ENCODE results near the gene SLC8A1. TPM values are rescaled to one million over a fixed set of nuclear protein-coding genes. Genes with fewer than 3 reads are reported as not detected.

Gene SLC8A1
- total RNA-seq, 1 experiment from 2014 or later, result 0.43 TPM

DNA sequence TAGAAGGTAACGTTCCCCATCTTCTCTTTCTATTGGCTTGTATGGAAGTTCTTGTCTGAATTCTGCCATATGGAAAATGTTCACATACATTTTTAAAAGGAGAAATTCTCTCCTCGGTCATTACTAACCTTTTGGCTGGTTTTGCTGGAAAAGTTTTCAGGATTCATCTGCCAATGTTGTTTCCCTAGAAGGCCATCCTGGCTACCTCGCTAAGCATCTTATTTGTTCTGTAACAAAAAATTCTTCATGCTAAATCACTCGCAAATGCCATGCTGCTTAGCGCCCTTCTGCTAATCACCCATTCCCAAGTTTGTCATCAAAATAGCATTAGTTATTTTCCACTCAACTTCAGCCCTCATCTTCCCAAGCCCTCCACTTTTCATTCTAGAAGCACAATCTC is 262.0 kb downstream of the SLC8A1 start:
- no peak overlapping the region for H3K4me3 Mint-ChIP-seq (ENCODE audit: unreplicated experiment)

DNA sequence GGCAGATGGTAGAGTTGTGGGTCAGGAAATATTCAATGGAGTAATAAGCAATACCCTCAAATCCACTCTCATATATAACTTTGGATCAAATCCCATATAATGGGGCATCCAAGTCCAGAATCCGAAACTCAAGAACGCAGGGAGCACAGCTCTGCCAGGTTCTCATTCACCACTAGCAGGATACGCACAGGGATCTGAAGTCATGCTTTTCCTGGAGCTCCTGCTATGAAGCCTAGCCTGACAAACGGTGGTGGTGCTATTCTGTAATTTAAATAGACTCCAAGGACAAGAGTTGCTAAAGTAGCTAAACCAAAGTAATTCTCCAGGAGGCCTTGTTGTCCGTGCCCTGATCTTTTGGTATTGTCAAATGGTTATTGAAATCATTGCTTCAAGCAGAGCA is 264.8 kb downstream of the SLC8A1 start:
- Mint-ChIP-seq H3K4me1 (ENCODE audit: low read depth, unreplicated experiment) (no peaks in the 10 kb centered on the region), H3K36me3 (ENCODE audit: insufficient read depth, unreplicated experiment) (no peaks in the 10 kb centered on the region), H3K27ac (ENCODE audit: unreplicated experiment) (no peak overlapping the region), H3K27me3 (ENCODE audit: insufficient read depth, unreplicated experiment) (peaks cover 10% of the 10 kb centered on the region), H3K4me3 (ENCODE audit: unreplicated experiment) (no peak overlapping the region), H3K9me3 (ENCODE audit: unreplicated experiment) (no peaks in the 10 kb centered on the region)
- intact Hi-C loops (cut with micrococcal nuclease; ENCODE audit: unreplicated experiment), result no loop called here
- no TSS peak for BruUV-seq (replicated peaks)
- H3K36me3 ChIP-seq (ENCODE audit: control insufficient read depth, insufficient read depth, low read length), result no peaks in the 10 kb centered on the region
- CTCF ChIA-PET, result no interaction called here
- H3K27me3 ChIP-seq (replicated peaks; ENCODE audit: control insufficient read depth, insufficient read depth, low read length), result no peaks in the 10 kb centered on the region
- H3K4me1 ChIP-seq, result no peaks in the 10 kb centered on the region
- DNase-seq, result no peak
- H3K9me3 ChIP-seq, result no peaks in the 10 kb centered on the region
- POLR2A ChIA-PET, result no interaction called here
- H3K4me3 ChIP-seq (ENCODE audit: low read depth, low read length), result no peak overlapping the region
- TF ChIP-seq, protein P1, sequence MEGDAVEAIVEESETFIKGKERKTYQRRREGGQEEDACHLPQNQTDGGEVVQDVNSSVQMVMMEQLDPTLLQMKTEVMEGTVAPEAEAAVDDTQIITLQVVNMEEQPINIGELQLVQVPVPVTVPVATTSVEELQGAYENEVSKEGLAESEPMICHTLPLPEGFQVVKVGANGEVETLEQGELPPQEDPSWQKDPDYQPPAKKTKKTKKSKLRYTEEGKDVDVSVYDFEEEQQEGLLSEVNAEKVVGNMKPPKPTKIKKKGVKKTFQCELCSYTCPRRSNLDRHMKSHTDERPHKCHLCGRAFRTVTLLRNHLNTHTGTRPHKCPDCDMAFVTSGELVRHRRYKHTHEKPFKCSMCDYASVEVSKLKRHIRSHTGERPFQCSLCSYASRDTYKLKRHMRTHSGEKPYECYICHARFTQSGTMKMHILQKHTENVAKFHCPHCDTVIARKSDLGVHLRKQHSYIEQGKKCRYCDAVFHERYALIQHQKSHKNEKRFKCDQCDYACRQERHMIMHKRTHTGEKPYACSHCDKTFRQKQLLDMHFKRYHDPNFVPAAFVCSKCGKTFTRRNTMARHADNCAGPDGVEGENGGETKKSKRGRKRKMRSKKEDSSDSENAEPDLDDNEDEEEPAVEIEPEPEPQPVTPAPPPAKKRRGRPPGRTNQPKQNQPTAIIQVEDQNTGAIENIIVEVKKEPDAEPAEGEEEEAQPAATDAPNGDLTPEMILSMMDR (IDR thresholded peaks at IDR 0.05; ENCODE audit: insufficient read depth in 1 of 2, low read depth in 1 of 2, low read length in 1 of 2, severe bottlenecking in 1 of 2, unreplicated experiment in 1 of 2), result no peak

More for the DNA sequence above, 262.0 kb downstream of the SLC8A1 start:
- POLR2A ChIA-PET, result no interaction called here
- Histone ChIP-seq H3K9me3 (no peaks in the 10 kb centered on the region), H3K4me1 (no peaks in the 10 kb centered on the region; the same call in 1 of the 2 replicates), H3K4me3 (ENCODE audit: low read depth, low read length) (no peak overlapping the region), H3K27me3 (replicated peaks; ENCODE audit: control insufficient read depth, insufficient read depth, low read length) (no peaks in the 10 kb centered on the region), H3K36me3 (ENCODE audit: control insufficient read depth, insufficient read depth, low read length) (no peaks in the 10 kb centered on the region)
- CTCF ChIA-PET, result no interaction called here
- Mint-ChIP-seq H3K27ac (ENCODE audit: unreplicated experiment) (no peak overlapping the region), H3K36me3 (ENCODE audit: insufficient read depth, unreplicated experiment) (no peaks in the 10 kb centered on the region), H3K27me3 (ENCODE audit: insufficient read depth, unreplicated experiment) (peaks cover 6% of the 10 kb centered on the region), H3K9me3 (ENCODE audit: unreplicated experiment) (no peaks in the 10 kb centered on the region), H3K4me1 (ENCODE audit: low read depth, unreplicated experiment) (no peaks in the 10 kb centered on the region)
- BruUV-seq (replicated peaks), result no TSS peak
- TF ChIP-seq, protein P1 (IDR thresholded peaks at IDR 0.05; ENCODE audit: insufficient read depth in 1 of 2, low read depth in 1 of 2, low read length in 1 of 2, severe bottlenecking in 1 of 2, unreplicated experiment in 1 of 2), result no peak
- intact Hi-C loops (cut with micrococcal nuclease; ENCODE audit: unreplicated experiment), result no loop called here
- DNase-seq, result no peak

DNA sequence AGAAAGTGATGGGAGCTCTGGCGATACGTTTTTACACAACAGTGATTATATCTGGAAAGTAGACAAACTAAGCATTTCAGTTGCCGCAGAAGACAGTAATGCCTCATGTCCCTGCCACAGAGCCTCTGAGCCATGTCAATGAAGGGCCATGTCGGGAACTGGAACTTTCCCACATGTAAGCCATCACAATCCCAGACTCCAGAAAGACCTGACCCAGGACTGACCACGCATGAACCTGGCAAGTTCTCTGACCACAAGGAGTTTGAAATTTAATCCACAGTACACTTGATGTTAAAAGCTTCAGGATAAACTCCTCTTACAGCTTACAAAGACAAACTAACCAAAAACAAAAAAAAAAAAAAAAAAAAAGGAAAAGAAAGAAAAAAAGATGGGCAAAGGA is 267.3 kb downstream of the SLC8A1 start:
- Histone ChIP-seq H3K9me3 (no peaks in the 10 kb centered on the region), H3K27me3 (replicated peaks; ENCODE audit: control insufficient read depth, insufficient read depth, low read length) (no peaks in the 10 kb centered on the region), H3K36me3 (ENCODE audit: control insufficient read depth, insufficient read depth, low read length) (no peaks in the 10 kb centered on the region), H3K4me3 (ENCODE audit: low read depth, low read length) (no peak overlapping the region), H3K4me1 (no peaks in the 10 kb centered on the region)
- Mint-ChIP-seq H3K4me3 (ENCODE audit: unreplicated experiment) (no peak overlapping the region), H3K27ac (ENCODE audit: unreplicated experiment) (no peak overlapping the region), H3K9me3 (ENCODE audit: unreplicated experiment) (no peaks in the 10 kb centered on the region), H3K36me3 (ENCODE audit: insufficient read depth, unreplicated experiment) (no peaks in the 10 kb centered on the region), H3K4me1 (ENCODE audit: low read depth, unreplicated experiment) (no peaks in the 10 kb centered on the region), H3K27me3 (ENCODE audit: insufficient read depth, unreplicated experiment) (peaks cover 7% of the 10 kb centered on the region)
- CTCF ChIA-PET, result interaction anchor here (0.7 kb wide), 1 partner anchor 225 kb away, joined by 3 read pairs; no protein-coding TSS in a partner anchor
- no peak for DNase-seq
- BruUV-seq (replicated peaks), result no TSS peak
- intact Hi-C loops (cut with micrococcal nuclease; ENCODE audit: unreplicated experiment), result no loop called here
- TF ChIP-seq, protein P1 (IDR thresholded peaks at IDR 0.05; ENCODE audit: insufficient read depth in 1 of 2, low read depth in 1 of 2, low read length in 1 of 2, severe bottlenecking in 1 of 2, unreplicated experiment in 1 of 2), result no peak
- POLR2A ChIA-PET, result no interaction called here

Data from Caco-2 (cell line).